CD4-positive, alpha-beta T cell treated with Interleukin-4 for 1 hour (primary cell): ENCODE results near the gene PTRH2.

Experiments used
- DNase-seq, 2 donors: peaks; one replicate each; pipeline ENCODE4 v3.0.0-alpha.2; 2020 to 2022

The PTRH2 gene

GRCh38 chr17:59668816-59669215 is 38.4 kb downstream of the PTRH2 start:
- DNase-seq, result no peak

- no peak for DNase-seq
Observed at GRCh38 chr17:59666235-59666634, 41.0 kb downstream of the PTRH2 start.

GRCh38 chr17:59656624-59657023 is 50.6 kb downstream of the PTRH2 start:
- DNase-seq, result peak in 1 of 2 donors; percentile 46

GRCh38 chr17:59652119-59652518 is 55.1 kb downstream of the PTRH2 start:
- no peak for DNase-seq

GRCh38 chr17:59651346-59651745 is 55.9 kb downstream of the PTRH2 start:
- peak in 1 of 2 donors; percentile 31 for DNase-seq

GRCh38 chr17:59650642-59651041 is 56.6 kb downstream of the PTRH2 start:
- DNase-seq, result no peak

GRCh38 chr17:59649886-59650285 is 57.3 kb downstream of the PTRH2 start:
- no peak for DNase-seq
